ENCODE results near the gene TRIM71. TPM values are rescaled to one million over a fixed set of nuclear protein-coding genes. Genes with fewer than 3 reads are reported as not detected.

The TRIM71 gene
- total and polyA plus RNA-seq, 2 donors (not counting 1 experiment from before 2014, with no cell fraction given) = not detected

DNA sequence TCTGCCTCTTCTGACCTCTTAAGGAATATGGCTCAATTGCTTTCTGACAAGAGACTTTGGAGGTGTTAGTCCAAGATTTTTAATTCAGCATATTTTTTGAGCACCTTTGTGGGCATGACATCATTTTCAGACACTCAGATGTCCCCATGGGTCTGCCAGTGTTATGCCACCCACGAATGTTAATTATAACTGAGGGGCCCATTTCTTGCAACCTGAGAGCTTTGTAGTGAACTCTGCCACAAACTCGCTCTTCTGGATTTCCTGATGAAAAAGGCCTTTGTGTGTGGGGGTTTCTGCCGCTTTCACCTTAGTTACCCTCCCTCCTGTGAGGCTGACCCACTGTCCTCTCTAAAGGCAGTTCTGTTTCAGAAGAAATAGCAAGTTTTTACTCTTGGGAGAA is 69.1 kb downstream of the TRIM71 start:
- Histone ChIP-seq H3K36me3 (replicated peaks in 1 of 2; ENCODE audit: control extremely low read depth in 1 of 2, control insufficient read depth in 1 of 2, extremely low read depth in 1 of 2, insufficient read depth in 2 of 2, low read length in 1 of 2) (no peaks in the 10 kb centered on the region), H3K79me2 (ENCODE audit: control insufficient read depth, insufficient read depth, low read length) (no peaks in the 10 kb centered on the region), H3K27ac (ENCODE audit: low read length in 2 of 2) (no peak overlapping the region), H3K4me1 (ENCODE audit: control insufficient read depth in 2 of 2, insufficient read depth in 2 of 2, low read length in 2 of 2) (no peaks in the 10 kb centered on the region), H3K9me3 (ENCODE audit: control extremely low read depth in 1 of 3, control insufficient read depth in 2 of 3, insufficient read depth in 1 of 3, low read length in 2 of 3) (no peaks in the 10 kb centered on the region), H4K20me1 (ENCODE audit: control insufficient read depth, insufficient read depth, low read length, poor library complexity, severe bottlenecking) (no peaks in the 10 kb centered on the region), H2AFZ (ENCODE audit: insufficient read depth, low read depth, low read length, poor library complexity, severe bottlenecking) (no peak overlapping the region), H3K9ac (ENCODE audit: low read length) (no peak overlapping the region), H3K4me3 (ENCODE audit: control extremely low read depth in 1 of 5, extremely low read depth in 1 of 5, insufficient read depth in 1 of 5, low read depth in 2 of 5, low read length in 4 of 5) (no peak overlapping the region), H3K4me2 (replicated peaks; ENCODE audit: low read depth, low read length, poor library complexity, severe bottlenecking) (no peak overlapping the region), H3K27me3 (replicated peaks in 1 of 4; ENCODE audit: control extremely low read depth in 1 of 4, control insufficient read depth in 3 of 4, insufficient read depth in 4 of 4, low read length in 3 of 4) (no peaks in the 10 kb centered on the region)
- 80% methylated on average over 2 of the region's 3 CpGs for WGBS (ENCODE audit: insufficient coverage)
- peaks cover 4% of the 10 kb centered on the region for H3K4me1 Mint-ChIP-seq
- H3K4me3 Mint-ChIP-seq = no peak overlapping the region
- TF ChIP-seq CTCF (IDR thresholded peaks at IDR 0.05) = no peak
- TF ChIP-seq EZH2 (IDR thresholded peaks at IDR 0.05; ENCODE audit: borderline replicate concordance, insufficient read depth, low read depth, low read length, poor library complexity, severe bottlenecking) = no peak
- H3K27ac Mint-ChIP-seq = no peak overlapping the region
- DNase-seq (no peak), ATAC-seq (ENCODE audit: low read depth) (no peak)
- intact Hi-C loops (cut with micrococcal nuclease) = no loop called here
- no peaks in the 10 kb centered on the region for H3K27me3 Mint-ChIP-seq
- H3K9me3 Mint-ChIP-seq (ENCODE audit: insufficient read depth) = no peaks in the 10 kb centered on the region
- ChIA-PET CTCF (no interaction called here), POLR2A (no interaction called here)

DNA sequence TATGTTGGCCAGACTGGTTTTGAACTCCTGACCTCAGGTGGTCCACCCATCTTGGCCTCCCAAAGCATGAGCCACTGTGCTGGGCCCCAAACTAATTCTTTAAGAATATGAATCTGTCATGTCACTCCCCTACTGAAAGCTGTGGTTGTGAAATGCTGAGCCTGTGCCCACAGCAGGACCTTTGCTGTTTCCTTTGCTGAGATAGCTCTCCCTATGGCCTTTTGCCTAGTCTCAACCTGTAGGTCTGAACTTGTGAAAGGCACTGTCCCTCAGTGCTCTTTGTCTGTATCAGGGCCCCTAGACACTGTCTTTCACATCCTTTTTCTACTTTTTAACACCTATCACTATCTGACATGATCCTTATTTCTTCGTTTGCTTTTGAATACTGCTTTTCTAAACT is 70.9 kb downstream of the TRIM71 start:
- no peak for ATAC-seq (ENCODE audit: low read depth)
- Histone ChIP-seq H4K20me1 (ENCODE audit: control insufficient read depth, insufficient read depth, low read length, poor library complexity, severe bottlenecking) (no peaks in the 10 kb centered on the region), H2AFZ (ENCODE audit: insufficient read depth, low read depth, low read length, poor library complexity, severe bottlenecking) (no peak overlapping the region), H3K27me3 (replicated peaks in 1 of 4; ENCODE audit: control extremely low read depth in 1 of 4, control insufficient read depth in 3 of 4, insufficient read depth in 4 of 4, low read length in 3 of 4) (no peaks in the 10 kb centered on the region), H3K79me2 (ENCODE audit: control insufficient read depth, insufficient read depth, low read length) (no peaks in the 10 kb centered on the region), H3K27ac (ENCODE audit: low read length in 2 of 2) (no peak overlapping the region), H3K4me1 (ENCODE audit: control insufficient read depth in 2 of 2, insufficient read depth in 2 of 2, low read length in 2 of 2) (no peaks in the 10 kb centered on the region), H3K36me3 (replicated peaks in 1 of 2; ENCODE audit: control extremely low read depth in 1 of 2, control insufficient read depth in 1 of 2, extremely low read depth in 1 of 2, insufficient read depth in 2 of 2, low read length in 1 of 2) (no peaks in the 10 kb centered on the region), H3K9me3 (ENCODE audit: control extremely low read depth in 1 of 3, control insufficient read depth in 2 of 3, insufficient read depth in 1 of 3, low read length in 2 of 3) (no peaks in the 10 kb centered on the region), H3K4me3 (ENCODE audit: control extremely low read depth in 1 of 5, extremely low read depth in 1 of 5, insufficient read depth in 1 of 5, low read depth in 2 of 5, low read length in 4 of 5) (no peak overlapping the region), H3K4me2 (replicated peaks; ENCODE audit: low read depth, low read length, poor library complexity, severe bottlenecking) (no peak overlapping the region), H3K9ac (ENCODE audit: low read length) (no peak overlapping the region)
- Mint-ChIP-seq H3K9me3 (ENCODE audit: insufficient read depth) (no peaks in the 10 kb centered on the region), H3K4me3 (no peak overlapping the region), H3K27me3 (no peaks in the 10 kb centered on the region), H3K27ac (no peak overlapping the region), H3K4me1 (no peaks in the 10 kb centered on the region)
- CTCF ChIA-PET = no interaction called here
- TF ChIP-seq EZH2 (IDR thresholded peaks at IDR 0.05; ENCODE audit: borderline replicate concordance, insufficient read depth, low read depth, low read length, poor library complexity, severe bottlenecking) (no peak), CTCF (IDR thresholded peaks at IDR 0.05) (no peak)
- intact Hi-C loops (cut with micrococcal nuclease) = no loop called here
- POLR2A ChIA-PET = no interaction called here
- no peak for DNase-seq
- WGBS (ENCODE audit: insufficient coverage) = no CpG with 5 or more reads among the region's 1 CpG
